H1 (cell line): Measurements from ENCODE around the gene ZNF613. TPM values are rescaled to one million over a fixed set of nuclear protein-coding genes. Genes with fewer than 3 reads are reported as not detected.

Source experiments
- CTCF ChIA-PET: fragments of 300-600 bp; sonication (Branson Sonifier 250); formaldehyde crosslinking; loops from one replicate; lab custom pipeline; 2021; ENCODE audit not compliant: partially characterized antibody; lab: Charles Lee
- POLR2A ChIA-PET: fragments of 300-600 bp; sonication (Branson Sonifier 250); formaldehyde crosslinking; loops from one replicate; lab custom pipeline; 2021; ENCODE audit warnings: inconsistent platforms; ENCODE audit not compliant: partially characterized antibody; lab: Charles Lee
- DNase-seq, 2 experiments: peaks; one replicate each; pipeline versions ENCODE4 v3.0.0 to v3.0.0-alpha.2; 2010 to 2022; ENCODE audit warnings: low spot score in 2 of 2, low read depth in 1 of 2, mixed read lengths in 1 of 2
- FAIRE-seq: peaks from 2 replicates; lab custom pipeline; 2011; peaks lifted over from hg19 to GRCh38; lab: Jason Lieb, UNC
- H2AFZ ChIP-seq: 2 replicates; pipeline ENCODE4 v1.8.1; 2012; ENCODE audit warnings: low read length, inconsistent platforms
- H2AK5ac ChIP-seq: 2 replicates; pipeline ENCODE4 v1.6.1; 2013; ENCODE audit warnings: low read depth, low read length
- H2BK120ac ChIP-seq: replicated peaks from 2 replicates; pipeline ENCODE3; 2013; ENCODE audit warnings: low read depth, low read length, inconsistent platforms
- H2BK12ac ChIP-seq: 2 replicates; pipeline ENCODE4 v1.6.1; 2013; ENCODE audit warnings: low read depth, low read length
- H2BK15ac ChIP-seq: 2 replicates; pipeline ENCODE4 v1.6.1; 2013; ENCODE audit warnings: low read length
- H2BK20ac ChIP-seq: 2 replicates; pipeline ENCODE4 v1.6.1; 2013; ENCODE audit warnings: low read length
- H2BK5ac ChIP-seq: 2 replicates; pipeline ENCODE4 v1.6.1; 2013; ENCODE audit warnings: low read depth, low read length
- H3K14ac ChIP-seq: 2 replicates; pipeline ENCODE4 v1.6.1; 2013; ENCODE audit warnings: inconsistent platforms; ENCODE audit not compliant: insufficient read length
- H3K18ac ChIP-seq: 2 replicates; pipeline ENCODE4 v1.6.1; 2013; ENCODE audit warnings: low read length; ENCODE audit errors: extremely low read depth
- H3K23ac ChIP-seq: 2 replicates; pipeline ENCODE4 v1.6.1; 2013; ENCODE audit warnings: inconsistent platforms; ENCODE audit not compliant: insufficient read length
- H3K23me2 ChIP-seq: 2 replicates; pipeline ENCODE4 v1.6.1; 2013; ENCODE audit warnings: low read depth, low read length
- H3K27ac ChIP-seq: 2 replicates; pipeline ENCODE4 v1.6.1; 2011; ENCODE audit warnings: low read depth, low read length, inconsistent platforms
- H3K27me3 ChIP-seq, 4 experiments: replicated peaks in 1 of 4; 1 replicate in 1 of 4; 2 replicates in 3 of 4; pipeline versions ENCODE4 v1.6.1 to v1.8.1; 2011 to 2013; ENCODE audit warnings: low read length in 3 of 4, mild to moderate bottlenecking in 3 of 4, inconsistent platforms in 2 of 4, mixed read lengths in 2 of 4, moderate library complexity in 1 of 4; ENCODE audit not compliant: control insufficient read depth in 3 of 4, insufficient read depth in 3 of 4; ENCODE audit errors: extremely low read depth in 1 of 4
- H3K36me3 ChIP-seq, 4 experiments: 2 replicates each; pipeline versions ENCODE4 v1.6.1 to v1.8.1; 2011 to 2013; ENCODE audit warnings: mild to moderate bottlenecking in 4 of 4, low read length in 3 of 4, moderate library complexity in 2 of 4, control low read depth in 1 of 4, inconsistent platforms in 1 of 4; ENCODE audit not compliant: insufficient read depth in 4 of 4, control insufficient read depth in 2 of 4
- H3K4ac ChIP-seq: replicated peaks from 2 replicates; pipeline ENCODE3; 2013; ENCODE audit warnings: low read length, low read depth, mixed read lengths, inconsistent platforms; ENCODE audit not compliant: insufficient read length
- H3K4me1 ChIP-seq, 4 experiments: replicated peaks in 1 of 4; 1 replicate in 1 of 4; 2 replicates in 3 of 4; pipeline versions ENCODE4 v1.6.1 to v1.8.1; 2011 to 2013; ENCODE audit warnings: low read length in 3 of 4, inconsistent platforms in 2 of 4, mixed read lengths in 1 of 4; ENCODE audit not compliant: insufficient read depth in 4 of 4, control insufficient read depth in 3 of 4
- H3K4me2 ChIP-seq, 2 experiments: 2 replicates each; pipeline versions ENCODE4 v1.6.1 to v1.8.1; 2011 to 2013; ENCODE audit warnings: low read depth in 2 of 2, low read length in 2 of 2, control low read depth in 1 of 2, inconsistent platforms in 1 of 2, mild to moderate bottlenecking in 1 of 2; ENCODE audit not compliant: insufficient read depth in 1 of 2
- H3K4me3 ChIP-seq, 4 experiments: fragments of 200-600, 300-600 bp in 1 of 4; sonication (generic), shearing (Covaris generic), sonication (Bioruptor Twin) in 1 of 4; 2 replicates each; pipeline versions ENCODE4 v1.5.1 to v1.8.1; 2011 to 2016; ENCODE audit warnings: low read length in 4 of 4, low read depth in 3 of 4, control low read depth in 2 of 4, inconsistent platforms in 2 of 4, mild to moderate bottlenecking in 2 of 4, mixed read lengths in 1 of 4, moderate library complexity in 1 of 4; ENCODE audit not compliant: insufficient read depth in 2 of 4; ENCODE audit errors: extremely low read depth in 1 of 4
- H3K56ac ChIP-seq: replicated peaks from 2 replicates; pipeline ENCODE3; 2013; ENCODE audit warnings: low read depth, mild to moderate bottlenecking, mixed read lengths, low read length, inconsistent platforms; ENCODE audit not compliant: insufficient read length
- H3K79me1 ChIP-seq: 2 replicates; pipeline ENCODE4 v1.6.1; 2013; ENCODE audit warnings: low read depth, low read length, control low read depth
- H3K79me2 ChIP-seq, 2 experiments: 2 replicates each; pipeline versions ENCODE4 v1.6.1 to v1.8.1; 2012 to 2013; ENCODE audit warnings: low read length in 2 of 2, mild to moderate bottlenecking in 2 of 2, inconsistent platforms in 1 of 2; ENCODE audit not compliant: insufficient read depth in 2 of 2, control insufficient read depth in 1 of 2
- H3K9ac ChIP-seq, 4 experiments: replicated peaks in 1 of 4; 1 replicate in 1 of 4; 2 replicates in 3 of 4; pipeline versions ENCODE4 v1.6.1 to v1.8.1; 2011 to 2013; ENCODE audit warnings: low read depth in 3 of 4, low read length in 3 of 4, control low read depth in 2 of 4, mild to moderate bottlenecking in 2 of 4, moderate library complexity in 2 of 4, inconsistent platforms in 1 of 4; ENCODE audit errors: extremely low read depth in 1 of 4
- H3K9me3 ChIP-seq, 2 experiments: 2 replicates each; pipeline versions ENCODE4 v1.6.1 to v1.8.1; 2012 to 2013; ENCODE audit warnings: mild to moderate bottlenecking in 2 of 2, moderate library complexity in 2 of 2, control low read depth in 1 of 2, inconsistent platforms in 1 of 2, low read depth in 1 of 2, low read length in 1 of 2, mixed read lengths in 1 of 2; ENCODE audit not compliant: insufficient read depth in 2 of 2
- H4K20me1 ChIP-seq, 2 experiments: replicated peaks in 1 of 2; 2 replicates each; pipeline versions ENCODE3 to v1.8.1; 2011 to 2013; ENCODE audit warnings: inconsistent platforms in 2 of 2, low read length in 2 of 2, mild to moderate bottlenecking in 1 of 2; ENCODE audit not compliant: insufficient read depth in 2 of 2, control insufficient read depth in 1 of 2
- H4K5ac ChIP-seq: 2 replicates; pipeline ENCODE4 v1.6.1; 2013; ENCODE audit warnings: low read length, low read depth, mixed read lengths, inconsistent platforms; ENCODE audit not compliant: insufficient read length
- H4K8ac ChIP-seq: 2 replicates; pipeline ENCODE4 v1.8.0; 2013; ENCODE audit warnings: mild to moderate bottlenecking, moderate library complexity, low read length, inconsistent platforms; ENCODE audit not compliant: insufficient read depth; ENCODE audit errors: extremely low read depth
- H4K91ac ChIP-seq: replicated peaks from 2 replicates; pipeline ENCODE3; 2013; ENCODE audit warnings: low read length, mixed read lengths, inconsistent platforms; ENCODE audit not compliant: insufficient read length
- GABPA ChIP-seq: IDR thresholded peaks from 2 replicates; pipeline ENCODE4 v1.6.1; 2011; ENCODE audit warnings: mild to moderate bottlenecking, low read length, moderate library complexity, borderline replicate concordance; ENCODE audit not compliant: insufficient read depth
- POLR2A ChIP-seq, 2 experiments: IDR thresholded peaks; 1 replicate in 1 of 2; 2 replicates in 1 of 2; pipeline ENCODE4 v1.6.1; 2011; ENCODE audit warnings: low read depth in 2 of 2, low read length in 2 of 2, mild to moderate bottlenecking in 2 of 2; ENCODE audit errors: control extremely low read depth in 1 of 2
- RFX5 ChIP-seq: IDR thresholded peaks from 2 replicates; pipeline ENCODE4 v1.6.1; 2011; ENCODE audit warnings: low read depth, low read length, improper control_type of control experiment, borderline replicate concordance
- RNF2 ChIP-seq: fragments of 200-900, 300-1000 bp; sonication (generic); IDR thresholded peaks from 2 replicates; pipeline ENCODE4 v1.7.1; 2016; ENCODE audit warnings: borderline replicate concordance, low read depth, mild to moderate bottlenecking, antibody characterized with exemption, low read length; ENCODE audit not compliant: poor library complexity, severe bottlenecking; ENCODE audit errors: missing control alignments
- SAP30 ChIP-seq: fragments of 300-600 bp; sonication (generic); IDR thresholded peaks from 2 replicates; pipeline ENCODE4 v1.7.1; 2012; ENCODE audit warnings: low read length, moderate library complexity, mild to moderate bottlenecking, inconsistent platforms; ENCODE audit not compliant: insufficient read depth, insufficient replicate concordance
- SIX5 ChIP-seq: IDR thresholded peaks from 2 replicates; pipeline ENCODE4 v1.6.1; 2011; ENCODE audit warnings: mild to moderate bottlenecking, low read depth, low read length
- SP1 ChIP-seq: IDR thresholded peaks from 2 replicates; pipeline ENCODE4 v1.6.1; 2011; ENCODE audit warnings: low read depth, low read length
- SUZ12 ChIP-seq: fragments of 200-600 bp; sonication (generic); IDR thresholded peaks from 2 replicates; pipeline ENCODE4 v1.6.1; 2012; ENCODE audit warnings: mild to moderate bottlenecking, inconsistent platforms, low read length, moderate library complexity, mixed read lengths
- TEAD4 ChIP-seq: IDR thresholded peaks from 2 replicates; pipeline ENCODE4 v1.6.1; 2012; ENCODE audit warnings: low read depth, low read length, inconsistent platforms, mixed read lengths
- WGBS, 2 experiments: shearing (Covaris generic) in 1 of 2; methylation state at CpG; one replicate each; pipeline versions ENCODE4 v1.1.6 to v1.1.7; 2013 to 2015; ENCODE audit warnings: low lambda C conversion rate in 2 of 2, mixed read lengths in 2 of 2, inconsistent platforms in 1 of 2, low coverage in 1 of 2, missing lambda C conversion rate in 1 of 2; ENCODE audit not compliant: insufficient replicate concordance in 2 of 2, insufficient coverage in 1 of 2, insufficient read length in 1 of 2; ENCODE audit errors: extremely low coverage in 1 of 2, missing lambda C conversion rate in 1 of 2; 5-methylcytosine and 5-hydroxymethylcytosine counted together
- polyA plus RNA-seq, 7 experiments: library from polyadenylated mRNA; depleted of rRNA in 3 of 7; stranded (reverse) in 5 of 7; unstranded in 2 of 7; fragments of >200 nt in 5 of 7; fragments of 200-250 nt in 2 of 7; gene quantifications; 1 replicate in 5 of 7; 2 replicates in 1 of 7; 4 replicates in 1 of 7; pipeline versions ENCODE4 v1.2.1 to v1.2.3, GENCODE V29; 2011 to 2013; ENCODE audit warnings: missing spikeins in 2 of 7, mixed read lengths in 2 of 7
- total RNA-seq: library from RNA; stranded (reverse); fragmentation: NEBNext Ultra II Directional; extraction: Animal tissue kit (Norgen Biotek cat#: 25700); gene quantifications from 2 replicates; pipeline ENCODE4 v1.2.1, GENCODE V29; 2021
- TF ChIP-seq, protein P1 (sequence below): IDR thresholded peaks from 2 replicates; pipeline ENCODE4 v1.6.1; 2012; ENCODE audit warnings: inconsistent platforms

Gene ZNF613
- total and polyA plus RNA-seq, 2 of the 8 experiments (the other 6 are each of a cell fraction or from before 2014, with no cell fraction given) = 4.7 to 14.2 TPM

- no peak overlapping the region for H4K8ac ChIP-seq
- no peak overlapping the region for H2AK5ac ChIP-seq
- H2BK20ac ChIP-seq = no peak overlapping the region
- peaks cover 5 to 63% (median 39%) of the 10 kb centered on the region in 4 experiments; a peak in 7 of 8 replicates for H3K36me3 ChIP-seq
- FAIRE-seq = no peak
- H2BK120ac ChIP-seq = no peak overlapping the region
- peaks cover 3% of the 10 kb centered on the region; the same call in 1 of the 2 replicates for H3K79me1 ChIP-seq
- no peak overlapping the region for H2AFZ ChIP-seq
- H3K4me3 ChIP-seq = no peak overlapping the region
- no peak overlapping the region for H3K18ac ChIP-seq
- no peak overlapping the region for H3K56ac ChIP-seq
- ChIA-PET CTCF (interaction anchor here (0.6 to 1.1 kb wide), 2 partner anchors 77 to 191 kb away, joined by 3 read pairs; no protein-coding TSS in a partner anchor), POLR2A (interaction anchor here (1.1 to 1.2 kb wide), 3 partner anchors 39 to 77 kb away, joined by 3 to 5 read pairs (median 3); no protein-coding TSS in a partner anchor)
- no peak overlapping the region for H3K14ac ChIP-seq
- no peak overlapping the region for H3K27ac ChIP-seq
- H3K23ac ChIP-seq = no peak overlapping the region
- H4K5ac ChIP-seq = no peak overlapping the region
- H2BK15ac ChIP-seq = no peak overlapping the region
- peaks cover 3% of the 10 kb centered on the region; the same call in 1 of the 2 replicates for H3K23me2 ChIP-seq
- no peak overlapping the region for H3K4ac ChIP-seq
- no peak overlapping the region for H2BK12ac ChIP-seq
- H3K9me3 ChIP-seq = peaks cover 6% of the 10 kb centered on the region in 2 experiments
- H3K4me2 ChIP-seq = no peak overlapping the region
- H3K79me2 ChIP-seq = peaks cover 3 to 66% of the 10 kb centered on the region in 2 experiments; a peak in 3 of 4 replicates
- WGBS, 2 experiments = 92% methylated on average over 8 of the region's 8 CpGs; no CpG with 5 or more reads in 1 of the 2 experiments
- peaks cover 0 to 2% of the 10 kb centered on the region in 2 experiments for H4K20me1 ChIP-seq
- H3K27me3 ChIP-seq = no peaks in the 10 kb centered on the region
- no peak overlapping the region for H4K91ac ChIP-seq
- no peak overlapping the region for H2BK5ac ChIP-seq
- H3K9ac ChIP-seq = no peak overlapping the region
- H3K4me1 ChIP-seq = no peaks in the 10 kb centered on the region; a peak in 1 of 7 replicates
- TF ChIP-seq RFX5 = no peak
- TF ChIP-seq SP1 = no peak
- TF ChIP-seq SIX5 = no peak
- no peak for TF ChIP-seq SAP30
- no peak for TF ChIP-seq GABPA
- TF ChIP-seq, protein P1, sequence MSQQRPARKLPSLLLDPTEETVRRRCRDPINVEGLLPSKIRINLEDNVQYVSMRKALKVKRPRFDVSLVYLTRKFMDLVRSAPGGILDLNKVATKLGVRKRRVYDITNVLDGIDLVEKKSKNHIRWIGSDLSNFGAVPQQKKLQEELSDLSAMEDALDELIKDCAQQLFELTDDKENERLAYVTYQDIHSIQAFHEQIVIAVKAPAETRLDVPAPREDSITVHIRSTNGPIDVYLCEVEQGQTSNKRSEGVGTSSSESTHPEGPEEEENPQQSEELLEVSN = no peak
- no peak for TF ChIP-seq RNF2
- no peak for TF ChIP-seq POLR2A (IDR thresholded peaks at IDR 0.05; ENCODE audit: control extremely low read depth in 1 of 2, low read depth in 2 of 2, low read length in 2 of 2)
- TF ChIP-seq TEAD4 = no peak
- no peak for TF ChIP-seq SUZ12
- TF ChIP-seq, all 59 proteins: peak for 0
- no peak for DNase-seq
Measured at GRCh38 chr19:51931921-51932320, 4.6 kb downstream of the ZNF613 start.
